WTC11 (cell line): ENCODE measurements around the gene MIDN.

Experiments used
- ATF1 ChIP-seq: sonication (generic); formaldehyde crosslinking; IDR thresholded peaks from 2 replicates; pipeline ENCODE4 v1.8.1; 2023; ENCODE audit warnings: mild to moderate bottlenecking, moderate library complexity, missing genetic modification reagents
- ATF2 ChIP-seq: sonication (generic); formaldehyde crosslinking; IDR thresholded peaks from 2 replicates; pipeline ENCODE4 v1.8.1; 2022; ENCODE audit warnings: low read depth, missing genetic modification reagents, borderline replicate concordance
- CREB1 ChIP-seq: sonication (generic); formaldehyde crosslinking; IDR thresholded peaks from 2 replicates; pipeline ENCODE4 v1.8.0; 2023; ENCODE audit warnings: mild to moderate bottlenecking, missing genetic modification reagents
- CTCF ChIP-seq: fragments of 200-600 bp; IDR thresholded peaks from 2 replicates; pipeline ENCODE4 v1.8.0; 2022; ENCODE audit warnings: antibody characterized with exemption
- ELF4 ChIP-seq: sonication (generic); formaldehyde crosslinking; IDR thresholded peaks from 2 replicates; pipeline ENCODE4 v1.8.1; 2022; ENCODE audit warnings: low read depth, mild to moderate bottlenecking, moderate library complexity, missing genetic modification reagents
- ESRRA ChIP-seq: sonication (generic); formaldehyde crosslinking; IDR thresholded peaks from 2 replicates; pipeline ENCODE4 v1.8.1; 2022; ENCODE audit warnings: mild to moderate bottlenecking, missing genetic modification reagents, borderline replicate concordance
- MAX ChIP-seq: sonication (generic); formaldehyde crosslinking; IDR thresholded peaks from 2 replicates; pipeline ENCODE4 v1.8.0; 2022; ENCODE audit warnings: mild to moderate bottlenecking, missing genetic modification reagents
- NFYB ChIP-seq: sonication (generic); formaldehyde crosslinking; conservative IDR thresholded peaks from 2 replicates; pipeline ENCODE4 v1.8.0; 2022; ENCODE audit warnings: low read depth, missing genetic modification reagents
- RELA ChIP-seq: sonication (generic); formaldehyde crosslinking; IDR thresholded peaks from 2 replicates; pipeline ENCODE4 v1.8.1; 2022; ENCODE audit warnings: missing genetic modification reagents, mild to moderate bottlenecking, borderline replicate concordance
- USF2 ChIP-seq: sonication (generic); formaldehyde crosslinking; IDR thresholded peaks from 2 replicates; pipeline ENCODE4 v1.8.1; 2023; ENCODE audit warnings: mild to moderate bottlenecking, missing genetic modification reagents, moderate library complexity
- ZNF232 ChIP-seq: sonication (generic); formaldehyde crosslinking; IDR thresholded peaks from 2 replicates; pipeline ENCODE4 v1.8.0; 2022; ENCODE audit warnings: mild to moderate bottlenecking, missing genetic modification reagents
- ZNF512 ChIP-seq: sonication (generic); formaldehyde crosslinking; IDR thresholded peaks from 2 replicates; pipeline ENCODE4 v1.8.1; 2022; ENCODE audit warnings: missing genetic modification reagents, borderline replicate concordance

- TF ChIP-seq ATF2 (CRISPR knock-in tag) (no peak), ESRRA (no peak), CTCF (no peak), USF2 (CRISPR knock-in tag) (no peak), ATF1 (CRISPR knock-in tag) (no peak), ZNF512 (CRISPR knock-in tag) (no peak), ELF4 (no peak), CREB1 (CRISPR knock-in tag) (no peak), NFYB (CRISPR knock-in tag) (no peak), MAX (CRISPR knock-in tag) (no peak), ZNF232 (no peak), RELA (CRISPR knock-in tag) (no peak)
Observed at GRCh38 chr19:1229924-1230782, 18.2 kb upstream of the MIDN start.
